B cell (primary cell): ENCODE data around the gene TENM4.

ENCODE experiments used
- CTCF ChIP-seq: fragments of 200-600 bp; IDR thresholded peaks from one replicate; pipeline ENCODE4 v1.8.0; 2022; ENCODE audit warnings: antibody characterized with exemption, mild to moderate bottlenecking
- EZH2 ChIP-seq: IDR thresholded peaks from 2 replicates; pipeline ENCODE4 v1.6.1; 2012; ENCODE audit warnings: borderline replicate concordance, low read depth, mild to moderate bottlenecking, moderate library complexity, low read length; ENCODE audit not compliant: insufficient read depth, poor library complexity, severe bottlenecking

DNA sequence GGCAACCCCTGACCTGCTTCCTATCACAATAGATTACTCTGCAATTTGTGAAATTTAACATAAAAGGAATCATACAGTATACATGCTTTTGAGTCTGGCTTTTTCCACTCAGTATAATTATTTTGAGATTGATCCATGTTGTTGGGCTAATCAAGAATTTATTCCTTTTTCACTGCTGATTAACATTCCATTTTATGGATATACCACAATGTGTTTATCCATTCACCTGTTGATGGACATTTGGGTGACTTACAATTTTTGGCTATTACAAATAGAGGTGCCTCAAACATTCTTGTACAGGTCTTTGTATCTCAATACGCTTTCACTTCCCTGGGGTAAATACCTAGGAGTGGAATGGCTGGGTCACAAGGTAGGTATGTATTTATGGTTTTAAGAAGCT, 24.9 kb downstream of the TENM4 start:
- TF ChIP-seq CTCF (no peak), EZH2 (no peak)
